ENCODE data around the gene LAT.

DNA sequence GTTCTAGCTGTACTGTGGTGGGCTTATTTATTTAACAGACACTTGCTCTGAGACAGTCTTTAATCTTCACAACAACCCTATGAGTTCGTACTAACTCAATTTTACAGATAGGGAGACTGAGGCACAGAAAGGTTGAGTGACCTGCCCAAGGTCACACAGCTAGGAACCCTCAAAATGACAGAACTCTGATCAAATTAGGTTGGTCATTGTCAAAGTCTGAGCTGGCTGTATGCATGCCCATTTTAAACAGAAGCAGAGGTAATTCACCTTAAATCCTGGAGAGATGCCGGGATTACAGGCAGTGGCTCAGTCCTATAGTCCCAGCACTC lies 24.9 kb downstream of the LAT start:
- TF ChIP-seq CTCF (IDR thresholded peaks at IDR 0.05; ENCODE audit: insufficient read depth, low read depth, low read length) (no peak), EZH2 (IDR thresholded peaks at IDR 0.05; ENCODE audit: insufficient read depth, low read length) (no peak)
